B cell (primary cell): ENCODE results near the gene SUPV3L1.

Experiments
- EZH2 ChIP-seq: IDR thresholded peaks from 2 replicates; pipeline ENCODE4 v1.6.1; 2012; ENCODE audit warnings: borderline replicate concordance, low read depth, mild to moderate bottlenecking, moderate library complexity, low read length; ENCODE audit not compliant: insufficient read depth, poor library complexity, severe bottlenecking
- TF ChIP-seq, protein P1 (sequence below): fragments of 200-600 bp; IDR thresholded peaks from one replicate; pipeline ENCODE4 v1.8.0; 2022; ENCODE audit warnings: antibody characterized with exemption, mild to moderate bottlenecking

DNA sequence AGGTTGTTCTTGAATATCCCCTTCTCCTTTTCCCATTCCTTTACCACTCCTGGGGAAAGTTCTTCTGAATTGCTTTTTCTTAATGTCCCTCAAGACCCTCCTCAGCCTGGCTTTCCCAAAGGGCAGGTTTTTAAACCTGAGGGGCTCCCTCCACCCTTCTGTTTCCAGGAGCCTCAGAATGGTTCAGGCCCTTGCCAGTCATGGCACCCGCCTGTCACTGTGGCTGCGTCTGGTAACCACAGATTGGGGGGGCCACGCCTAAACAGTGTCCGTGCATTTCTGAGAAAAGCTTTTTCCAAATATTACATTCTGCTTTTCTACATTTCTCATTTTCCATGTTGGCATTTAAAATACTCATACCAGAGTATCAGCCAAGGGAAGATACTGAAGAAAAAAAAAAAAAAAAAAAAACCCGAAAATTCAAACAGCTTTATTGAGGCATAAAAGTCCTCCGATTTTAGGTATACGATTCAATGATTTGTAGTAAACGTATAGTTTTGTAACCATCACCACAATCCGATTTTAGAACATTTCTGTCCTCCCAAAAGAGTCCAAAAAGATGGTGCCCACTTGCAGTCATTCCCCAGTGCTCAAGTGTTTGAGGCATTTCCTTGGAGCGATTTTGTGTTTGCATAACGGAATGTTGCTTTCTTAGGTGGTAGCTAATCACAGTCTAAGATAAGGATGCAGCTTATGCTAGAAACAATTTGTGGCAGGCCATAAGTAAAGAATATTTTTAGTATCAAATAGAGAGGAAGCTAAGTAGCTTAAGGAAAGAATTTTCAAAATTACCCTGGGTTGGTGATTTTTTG, 62.2 kb downstream of the SUPV3L1 start:
- no peak for TF ChIP-seq EZH2
- TF ChIP-seq, protein P1, sequence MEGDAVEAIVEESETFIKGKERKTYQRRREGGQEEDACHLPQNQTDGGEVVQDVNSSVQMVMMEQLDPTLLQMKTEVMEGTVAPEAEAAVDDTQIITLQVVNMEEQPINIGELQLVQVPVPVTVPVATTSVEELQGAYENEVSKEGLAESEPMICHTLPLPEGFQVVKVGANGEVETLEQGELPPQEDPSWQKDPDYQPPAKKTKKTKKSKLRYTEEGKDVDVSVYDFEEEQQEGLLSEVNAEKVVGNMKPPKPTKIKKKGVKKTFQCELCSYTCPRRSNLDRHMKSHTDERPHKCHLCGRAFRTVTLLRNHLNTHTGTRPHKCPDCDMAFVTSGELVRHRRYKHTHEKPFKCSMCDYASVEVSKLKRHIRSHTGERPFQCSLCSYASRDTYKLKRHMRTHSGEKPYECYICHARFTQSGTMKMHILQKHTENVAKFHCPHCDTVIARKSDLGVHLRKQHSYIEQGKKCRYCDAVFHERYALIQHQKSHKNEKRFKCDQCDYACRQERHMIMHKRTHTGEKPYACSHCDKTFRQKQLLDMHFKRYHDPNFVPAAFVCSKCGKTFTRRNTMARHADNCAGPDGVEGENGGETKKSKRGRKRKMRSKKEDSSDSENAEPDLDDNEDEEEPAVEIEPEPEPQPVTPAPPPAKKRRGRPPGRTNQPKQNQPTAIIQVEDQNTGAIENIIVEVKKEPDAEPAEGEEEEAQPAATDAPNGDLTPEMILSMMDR = no peak
